Ammon's horn (tissue), 1 donor: ENCODE data around the gene LRP2.

Source experiments
- DNase-seq: peaks from one replicate; pipeline ENCODE4 v3.0.0-alpha.2; 2016; ENCODE audit warnings: low spot score

Gene LRP2

DNA sequence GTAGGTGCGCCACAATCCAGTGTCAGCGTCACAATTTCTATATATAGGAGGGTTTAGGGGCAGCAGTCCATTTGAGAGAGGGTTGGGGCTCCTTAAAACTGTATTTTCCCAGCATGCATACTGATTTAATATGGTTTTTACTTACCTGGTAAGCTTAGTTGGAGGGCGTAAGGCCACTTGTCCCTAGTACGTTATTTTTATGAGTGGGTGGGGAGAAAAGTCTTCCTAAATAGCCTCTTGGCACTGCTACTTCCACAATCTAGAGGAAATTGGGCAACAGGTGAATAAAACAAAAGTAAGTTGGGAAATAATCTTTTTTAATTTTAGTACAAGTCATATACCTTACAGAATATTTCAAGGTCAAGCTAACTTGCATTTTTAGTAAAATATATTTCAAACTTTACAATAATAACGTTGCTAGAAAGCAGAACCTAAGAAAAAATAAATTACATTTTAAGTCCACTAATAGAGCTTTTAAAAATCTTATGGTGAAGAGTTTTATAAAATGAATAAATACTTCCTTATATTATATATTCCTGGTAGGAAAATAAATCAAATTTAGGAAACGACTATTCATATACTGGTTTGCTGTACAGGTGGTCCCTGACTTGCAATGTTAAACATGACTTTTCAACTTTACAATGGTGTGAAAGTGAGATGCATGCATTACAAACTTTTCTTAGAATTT, 272.1 kb downstream of the LRP2 start:
- DNase-seq: no peak

GRCh38 chr2:169089182-169089581, 273.2 kb downstream of the LRP2 start:
- DNase-seq: no peak

DNA sequence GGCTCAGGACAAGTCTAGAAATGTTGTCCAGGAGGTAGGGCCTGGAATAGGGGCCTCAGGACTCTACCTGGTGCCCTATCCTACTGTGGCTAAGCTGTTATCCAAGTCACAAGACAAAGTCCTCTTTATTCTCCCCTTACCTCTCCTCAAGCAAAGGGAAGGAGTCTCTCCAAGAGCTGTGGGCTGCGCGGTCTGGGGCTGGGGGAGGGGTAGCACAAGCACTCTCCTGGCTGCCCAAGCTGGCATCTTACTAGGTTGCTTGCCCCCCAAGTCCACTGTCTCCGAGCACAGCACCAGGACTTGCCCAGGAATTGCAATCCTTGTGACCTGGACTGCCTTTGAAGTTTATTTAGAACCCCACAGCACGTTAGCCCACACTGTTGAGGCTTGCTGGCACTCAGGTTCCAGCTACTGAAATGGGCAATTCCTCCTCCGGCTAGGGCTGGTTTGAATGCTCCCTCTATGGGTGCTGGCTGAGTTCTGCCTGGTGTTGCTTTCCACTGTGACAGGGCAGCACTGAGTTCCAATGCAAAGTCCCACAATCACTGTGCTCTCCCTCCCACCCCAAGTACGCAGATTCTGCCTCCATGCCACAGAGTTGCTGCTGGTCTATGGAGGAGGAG, 274.5 kb downstream of the LRP2 start:
- no peak for DNase-seq

- DNase-seq: no peak
Observed at GRCh38 chr2:169086893-169087467, 275.4 kb downstream of the LRP2 start.

DNA sequence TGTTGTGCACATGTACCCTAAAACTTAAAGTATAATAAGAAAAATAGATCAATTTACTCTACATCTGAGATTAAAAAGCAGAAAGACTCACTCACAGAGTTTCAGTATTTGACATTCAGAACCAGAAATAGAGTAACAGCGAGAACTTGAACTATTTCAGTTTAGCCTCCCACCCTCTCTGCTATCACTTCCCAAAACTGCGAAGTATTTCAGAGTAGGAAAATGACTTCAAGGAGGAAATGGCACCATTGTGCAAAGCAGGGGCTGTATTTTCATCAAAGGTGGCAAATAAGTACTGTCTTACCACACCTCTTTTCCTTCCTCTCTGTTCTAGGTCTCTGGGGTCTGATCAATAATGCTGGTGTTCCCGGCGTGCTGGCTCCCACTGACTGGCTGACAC, 279.3 kb downstream of the LRP2 start:
- peak; percentile 27 for DNase-seq

GRCh38 chr2:169081551-169081950, 280.8 kb downstream of the LRP2 start:
- no peak for DNase-seq

DNA sequence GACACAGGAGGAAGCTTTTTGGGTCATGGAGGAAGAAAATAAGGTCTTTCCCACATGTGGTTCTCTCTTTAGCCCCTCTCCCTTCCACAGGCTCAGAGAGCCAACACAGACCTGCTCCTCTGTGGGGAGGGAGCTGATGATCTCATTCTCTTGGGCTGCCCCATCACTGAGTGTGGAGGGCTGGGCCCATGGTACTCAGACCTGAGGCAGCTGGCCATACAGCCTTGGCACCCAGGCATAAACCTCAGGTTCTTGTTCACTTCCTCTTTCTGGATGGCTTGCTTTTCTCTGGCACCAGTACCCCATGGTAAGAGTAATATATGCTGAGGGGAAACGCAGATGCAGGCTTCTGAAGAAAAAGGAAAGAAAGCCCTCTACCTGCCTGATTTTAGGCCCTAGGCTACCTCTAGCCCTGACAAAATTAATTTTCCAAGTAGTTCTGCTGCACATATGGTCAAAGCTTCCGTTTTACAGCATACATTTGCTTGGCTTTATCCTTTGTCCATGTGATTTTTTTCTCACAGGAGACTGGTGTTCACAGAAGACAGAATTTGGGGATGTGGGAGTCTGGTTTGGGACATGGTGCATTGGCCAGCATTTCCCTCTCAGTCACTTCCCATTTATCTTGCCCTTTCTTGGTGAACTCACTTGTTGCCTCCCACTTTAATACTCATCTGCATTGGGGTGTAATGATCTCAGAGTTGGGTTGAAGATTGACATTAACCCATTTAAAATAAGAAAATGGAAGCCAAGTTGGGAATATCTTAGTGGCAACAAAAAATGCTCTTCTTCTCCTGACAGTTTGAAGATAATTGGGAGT, 281.9 kb downstream of the LRP2 start:
- DNase-seq: peak; percentile 58

- DNase-seq: no peak
Observed at GRCh38 chr2:169077674-169078240, 284.6 kb downstream of the LRP2 start.
